ENCODE data around the gene HMGN4.

DNA sequence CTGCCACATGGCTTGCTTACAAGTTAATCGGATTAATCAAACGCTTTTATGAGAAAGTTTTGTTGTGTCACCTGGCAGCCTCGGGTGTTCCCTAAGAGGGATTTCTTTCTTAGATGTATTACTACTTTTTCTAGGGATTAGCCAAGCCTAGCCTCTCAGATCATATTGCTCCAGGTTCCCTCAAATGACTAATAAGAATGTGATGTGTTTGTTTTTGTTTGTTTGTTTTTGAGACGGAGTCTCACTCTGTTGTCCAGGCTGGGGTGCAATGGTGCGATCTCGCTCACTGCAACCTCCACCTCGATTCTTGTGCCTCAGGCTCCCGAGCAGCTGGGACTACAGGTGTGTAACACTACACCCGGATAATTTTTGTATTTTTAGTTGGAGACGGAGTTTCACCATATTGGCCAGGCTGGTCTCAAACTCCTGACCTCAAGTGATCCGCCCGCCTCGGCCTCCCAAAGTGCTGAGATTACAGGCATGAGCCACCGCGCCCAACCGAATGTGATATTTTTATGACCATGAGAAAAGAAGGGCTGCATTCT is 977 bp downstream of the HMGN4 start:
- TF ChIP-seq, protein P1, sequence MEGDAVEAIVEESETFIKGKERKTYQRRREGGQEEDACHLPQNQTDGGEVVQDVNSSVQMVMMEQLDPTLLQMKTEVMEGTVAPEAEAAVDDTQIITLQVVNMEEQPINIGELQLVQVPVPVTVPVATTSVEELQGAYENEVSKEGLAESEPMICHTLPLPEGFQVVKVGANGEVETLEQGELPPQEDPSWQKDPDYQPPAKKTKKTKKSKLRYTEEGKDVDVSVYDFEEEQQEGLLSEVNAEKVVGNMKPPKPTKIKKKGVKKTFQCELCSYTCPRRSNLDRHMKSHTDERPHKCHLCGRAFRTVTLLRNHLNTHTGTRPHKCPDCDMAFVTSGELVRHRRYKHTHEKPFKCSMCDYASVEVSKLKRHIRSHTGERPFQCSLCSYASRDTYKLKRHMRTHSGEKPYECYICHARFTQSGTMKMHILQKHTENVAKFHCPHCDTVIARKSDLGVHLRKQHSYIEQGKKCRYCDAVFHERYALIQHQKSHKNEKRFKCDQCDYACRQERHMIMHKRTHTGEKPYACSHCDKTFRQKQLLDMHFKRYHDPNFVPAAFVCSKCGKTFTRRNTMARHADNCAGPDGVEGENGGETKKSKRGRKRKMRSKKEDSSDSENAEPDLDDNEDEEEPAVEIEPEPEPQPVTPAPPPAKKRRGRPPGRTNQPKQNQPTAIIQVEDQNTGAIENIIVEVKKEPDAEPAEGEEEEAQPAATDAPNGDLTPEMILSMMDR (IDR thresholded peaks at IDR 0.05) = no peak
- TF ChIP-seq POLR2A (IDR thresholded peaks at IDR 0.05) = no peak
- TF ChIP-seq POLR2AphosphoS5 (IDR thresholded peaks at IDR 0.05) = no peak

Measured in breast epithelium (tissue), 3 donors.